GM12878 (cell line): Measurements from ENCODE around the gene BIRC3.

Experiments used
- CTCF ChIP-seq, 3 experiments: IDR thresholded peaks in 2 of 3; conservative IDR thresholded peaks in 1 of 3; 2 replicates each; pipeline ENCODE4 v1.5.1; 2011; ENCODE audit warnings: low read depth in 3 of 3, low read length in 3 of 3, mild to moderate bottlenecking in 3 of 3, control low read depth in 2 of 3, moderate library complexity in 2 of 3, inconsistent platforms in 1 of 3, mixed read lengths in 1 of 3; ENCODE audit not compliant: control insufficient read depth in 2 of 3, insufficient read depth in 1 of 3; ENCODE audit errors: extremely low read depth in 1 of 3
- POLR2AphosphoS5 ChIP-seq: IDR thresholded peaks from 2 replicates; pipeline ENCODE4 v1.6.1; 2011; ENCODE audit warnings: mild to moderate bottlenecking, low read length, inconsistent platforms
- RBBP5 ChIP-seq: fragments of 200-600 bp; sonication (generic); conservative IDR thresholded peaks from 2 replicates; pipeline ENCODE4 v1.6.1; 2016
- RELA ChIP-seq: fragments of 450-650 bp; IDR thresholded peaks from 2 replicates; pipeline ENCODE4 v1.8.0; 2014; ENCODE audit warnings: borderline replicate concordance; ENCODE audit not compliant: partially characterized antibody
- YBX1 ChIP-seq: fragments of 450-650 bp; IDR thresholded peaks from 2 replicates; pipeline ENCODE4 v1.6.1; 2016; ENCODE audit warnings: antibody characterized with exemption

GRCh38 chr11:102302241-102302640 lies 15.0 kb upstream of the BIRC3 start:
- no peak for TF ChIP-seq RELA
- no peak for TF ChIP-seq RBBP5
- no peak for TF ChIP-seq CTCF (IDR thresholded peaks at IDR 0.05 in 2 of 3, conservative IDR thresholded peaks at IDR 0.05 in 1 of 3; ENCODE audit: control insufficient read depth in 2 of 3, extremely low read depth in 1 of 3, insufficient read depth in 1 of 3, low read depth in 3 of 3, low read length in 3 of 3)
- TF ChIP-seq YBX1, result no peak
- no peak for TF ChIP-seq POLR2AphosphoS5
